PC-3 (cell line): Measurements from ENCODE around the gene HHAT. TPM values are rescaled to one million over a fixed set of nuclear protein-coding genes. Genes with fewer than 3 reads are reported as not detected.

ENCODE experiments used
- ATAC-seq: fragments of 200-7000 bp; cut with Tn5 transposase; 2 replicates; pipeline ENCODE4 v1.9.1; 2020; ENCODE audit warnings: mild to moderate bottlenecking, moderate library complexity
- BruUV-seq: library from RNA; stranded (reverse); fragments of 400-500 nt; replicated peaks from 2 replicates; lab custom pipeline; 2021; lab: Mats Ljungman, UMichigan
- CTCF ChIA-PET: fragments of 300-600 bp; sonication (Branson Sonifier 250); formaldehyde crosslinking; loops from one replicate; lab custom pipeline; 2022; ENCODE audit warnings: antibody characterized with exemption; lab: Charles Lee
- POLR2A ChIA-PET: fragments of 300-600 bp; sonication (Branson Sonifier 250); formaldehyde crosslinking; loops from one replicate; lab custom pipeline; 2022; ENCODE audit warnings: antibody characterized with exemption; ENCODE audit not compliant: unreplicated experiment; lab: Charles Lee
- DNase-seq: peaks from one replicate; pipeline ENCODE4 v3.0.0-alpha.2; 2015
- H2AFZ ChIP-seq: fragments of 300-600 bp; sonication (generic); 2 replicates; pipeline ENCODE4 v1.6.0; 2016; ENCODE audit warnings: antibody characterized with exemption, low read length
- H3F3A ChIP-seq: fragments of 300-600 bp; sonication (generic); one replicate; pipeline ENCODE4 v1.6.0; 2017; ENCODE audit warnings: antibody characterized with exemption, low read length, control low read depth, mild to moderate bottlenecking; ENCODE audit not compliant: unreplicated experiment
- H3K27ac ChIP-seq: fragments of 300-600 bp; sonication (generic); 2 replicates; pipeline ENCODE4 v1.5.1; 2016; ENCODE audit warnings: mild to moderate bottlenecking, low read length
- H3K27me3 ChIP-seq: fragments of 300-600 bp; sonication (generic); 2 replicates; pipeline ENCODE4 v1.6.1; 2016; ENCODE audit warnings: low read length, mixed read lengths
- H3K36me3 ChIP-seq: fragments of 300-600 bp; sonication (generic); 2 replicates; pipeline ENCODE4 v1.6.1; 2016; ENCODE audit warnings: low read depth, mixed run types, low read length, mixed read lengths
- H3K4me1 ChIP-seq: fragments of 300-600 bp; sonication (generic); 2 replicates; pipeline ENCODE4 v1.5.1; 2016; ENCODE audit warnings: low read length; ENCODE audit not compliant: insufficient read depth
- H3K4me2 ChIP-seq: fragments of 300-600 bp; sonication (generic); 2 replicates; pipeline ENCODE4 v1.6.0; 2016; ENCODE audit warnings: low read length
- H3K4me3 ChIP-seq: fragments of 300-600 bp; sonication (generic); 2 replicates; pipeline ENCODE4 v1.5.1; 2016; ENCODE audit warnings: mild to moderate bottlenecking, low read length, mixed read lengths
- H3K79me2 ChIP-seq: fragments of 300-600 bp; sonication (generic); 2 replicates; pipeline ENCODE4 v1.6.1; 2017; ENCODE audit warnings: low read length, mixed read lengths
- H3K9ac ChIP-seq: fragments of 300-600 bp; sonication (generic); 2 replicates; pipeline ENCODE4 v1.6.0; 2016; ENCODE audit warnings: mild to moderate bottlenecking, low read length
- H3K9me2 ChIP-seq: fragments of 300-600 bp; sonication (generic); replicated peaks from 2 replicates; pipeline ENCODE4 v1.6.1; 2016; ENCODE audit warnings: mixed run types, low read length, mixed read lengths
- H3K9me3 ChIP-seq: fragments of 300-600 bp; sonication (generic); 2 replicates; pipeline ENCODE4 v1.6.1; 2016; ENCODE audit warnings: low read length, mixed read lengths
- H4K20me1 ChIP-seq: fragments of 300-600 bp; sonication (generic); 2 replicates; pipeline ENCODE4 v1.6.1; 2016; ENCODE audit warnings: low read length, mixed read lengths
- EZH2 ChIP-seq: fragments of 300-600 bp; sonication (generic); IDR thresholded peaks from one replicate; pipeline ENCODE4 v1.6.1; 2017; ENCODE audit warnings: antibody characterized with exemption, mild to moderate bottlenecking, low read length; ENCODE audit not compliant: unreplicated experiment
- EZH2phosphoT487 ChIP-seq: fragments of 300-600 bp; sonication (generic); IDR thresholded peaks from 2 replicates; pipeline ENCODE4 v1.6.1; 2018; ENCODE audit warnings: mild to moderate bottlenecking, antibody characterized with exemption, low read length, borderline replicate concordance
- intact Hi-C: fragments of 100-400 bp; cut with micrococcal nuclease; formaldehyde crosslinking; loops from 2 replicates; pipeline ENCODE4 v1.9.0; 2023
- total RNA-seq: library from RNA; depleted of rRNA; stranded (reverse); fragments of >200 nt; gene quantifications from 2 replicates; pipeline ENCODE4 v1.2.3, GENCODE V29; 2014
- TF ChIP-seq, protein P1 (sequence below): fragments of 300-600 bp; sonication (generic); conservative IDR thresholded peaks from 2 replicates; pipeline ENCODE4 v1.5.1; 2017; ENCODE audit warnings: antibody characterized with exemption, low read depth, mild to moderate bottlenecking, low read length

The HHAT gene
- total RNA-seq, 1 experiment from 2014 or later, result 3.4 TPM

GRCh38 chr1:210358626-210359025, 29.9 kb downstream of the HHAT start:
- no TSS peak for BruUV-seq
- no peak for DNase-seq

GRCh38 chr1:210359255-210359654, 30.6 kb downstream of the HHAT start:
- BruUV-seq, result no TSS peak
- Histone ChIP-seq H3K36me3 (no peaks in the 10 kb centered on the region), H3K4me1 (peaks cover 5% of the 10 kb centered on the region; the same call in 1 of the 2 replicates), H3K27me3 (no peaks in the 10 kb centered on the region), H3K4me2 (no peak overlapping the region), H3K4me3 (no peak overlapping the region), H3K9me2 (no peaks in the 10 kb centered on the region), H3F3A (no peaks in the 10 kb centered on the region), H3K27ac (no peak overlapping the region), H4K20me1 (no peaks in the 10 kb centered on the region), H3K9me3 (no peaks in the 10 kb centered on the region), H2AFZ (no peak overlapping the region), H3K79me2 (no peaks in the 10 kb centered on the region), H3K9ac (no peak overlapping the region)
- TF ChIP-seq EZH2phosphoT487 (no peak), EZH2 (no peak)
- TF ChIP-seq, protein P1, sequence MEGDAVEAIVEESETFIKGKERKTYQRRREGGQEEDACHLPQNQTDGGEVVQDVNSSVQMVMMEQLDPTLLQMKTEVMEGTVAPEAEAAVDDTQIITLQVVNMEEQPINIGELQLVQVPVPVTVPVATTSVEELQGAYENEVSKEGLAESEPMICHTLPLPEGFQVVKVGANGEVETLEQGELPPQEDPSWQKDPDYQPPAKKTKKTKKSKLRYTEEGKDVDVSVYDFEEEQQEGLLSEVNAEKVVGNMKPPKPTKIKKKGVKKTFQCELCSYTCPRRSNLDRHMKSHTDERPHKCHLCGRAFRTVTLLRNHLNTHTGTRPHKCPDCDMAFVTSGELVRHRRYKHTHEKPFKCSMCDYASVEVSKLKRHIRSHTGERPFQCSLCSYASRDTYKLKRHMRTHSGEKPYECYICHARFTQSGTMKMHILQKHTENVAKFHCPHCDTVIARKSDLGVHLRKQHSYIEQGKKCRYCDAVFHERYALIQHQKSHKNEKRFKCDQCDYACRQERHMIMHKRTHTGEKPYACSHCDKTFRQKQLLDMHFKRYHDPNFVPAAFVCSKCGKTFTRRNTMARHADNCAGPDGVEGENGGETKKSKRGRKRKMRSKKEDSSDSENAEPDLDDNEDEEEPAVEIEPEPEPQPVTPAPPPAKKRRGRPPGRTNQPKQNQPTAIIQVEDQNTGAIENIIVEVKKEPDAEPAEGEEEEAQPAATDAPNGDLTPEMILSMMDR, result no peak
- ChIA-PET POLR2A (interaction anchor here (0.5 kb wide), 1 partner anchor 15 kb away, joined by 3 read pairs; no protein-coding TSS in a partner anchor), CTCF (no interaction called here)
- DNase-seq (no peak), ATAC-seq (no peak)
- intact Hi-C loops, result no loop called here

More at GRCh38 chr1:210358626-210359025, 29.9 kb downstream of the HHAT start:
- no peaks in the 10 kb centered on the region for H3K27me3 ChIP-seq
- H3K9me2 ChIP-seq, result no peaks in the 10 kb centered on the region
- no peaks in the 10 kb centered on the region for H3F3A ChIP-seq
- no peak overlapping the region for H3K9ac ChIP-seq
- no peaks in the 10 kb centered on the region for H4K20me1 ChIP-seq
- H2AFZ ChIP-seq, result no peak overlapping the region
- POLR2A ChIA-PET, result no interaction called here
- H3K36me3 ChIP-seq, result no peaks in the 10 kb centered on the region
- ATAC-seq, result no peak
- H3K79me2 ChIP-seq, result no peaks in the 10 kb centered on the region
- H3K4me2 ChIP-seq, result no peak overlapping the region
- peaks cover 5% of the 10 kb centered on the region; the same call in 1 of the 2 replicates for H3K4me1 ChIP-seq
- no peak overlapping the region for H3K27ac ChIP-seq
- no peak overlapping the region for H3K4me3 ChIP-seq
- H3K9me3 ChIP-seq, result no peaks in the 10 kb centered on the region
- CTCF ChIA-PET, result no interaction called here
- no peak for TF ChIP-seq EZH2
- TF ChIP-seq, protein P1, result no peak
- TF ChIP-seq EZH2phosphoT487, result no peak
- intact Hi-C loops, result no loop called here

DNA sequence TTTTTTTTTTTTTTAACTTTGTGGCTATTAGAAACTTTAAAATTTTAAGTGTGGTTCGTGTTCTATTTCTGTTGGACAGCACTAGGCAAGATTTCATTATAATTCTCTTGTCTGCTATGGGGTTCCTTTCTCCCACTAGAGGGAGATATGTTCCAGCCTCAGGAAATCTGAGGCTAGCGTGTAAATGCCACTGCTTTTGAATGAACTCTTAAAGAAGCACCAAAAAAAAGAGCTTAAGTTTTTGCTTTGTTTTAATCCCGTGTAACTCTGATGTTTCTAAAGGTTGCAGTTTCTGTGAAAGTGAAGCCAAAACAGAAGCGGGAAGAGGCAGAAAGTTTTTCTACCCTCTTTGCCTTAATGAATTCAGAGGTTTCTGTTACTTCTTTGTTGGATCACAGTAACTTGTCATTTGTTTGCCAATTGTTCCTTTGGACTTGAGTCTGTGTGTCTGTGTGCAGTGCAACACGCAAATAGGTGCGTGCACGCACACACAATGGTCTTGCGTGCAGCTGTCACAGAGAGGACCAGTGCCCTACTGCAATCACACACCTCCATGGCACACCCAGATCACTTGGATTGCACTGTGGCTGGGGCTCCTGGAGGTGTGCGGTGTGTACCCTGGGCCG, 32.3 kb downstream of the HHAT start:
- POLR2A ChIA-PET, result no interaction called here
- H3K27ac ChIP-seq, result no peak overlapping the region
- intact Hi-C loops, result loop anchor here (1.0 to 2.0 kb wide), 2 partner anchors 26 to 39 kb away; no protein-coding TSS in a partner anchor
- H3K79me2 ChIP-seq, result no peaks in the 10 kb centered on the region
- peaks cover 5% of the 10 kb centered on the region; the same call in 1 of the 2 replicates for H3K4me1 ChIP-seq
- CTCF ChIA-PET, result interaction anchor here (0.6 to 1.3 kb wide), 15 partner anchors 8 to 841 kb away, joined by 3 to 22 read pairs (median 4); no protein-coding TSS in a partner anchor
- H3K4me2 ChIP-seq, result peak overlapping the region; percentile 43; the same call in 1 of the 2 replicates
- no peaks in the 10 kb centered on the region for H3K9me3 ChIP-seq
- no peak overlapping the region for H3K9ac ChIP-seq
- H4K20me1 ChIP-seq, result no peaks in the 10 kb centered on the region
- TF ChIP-seq EZH2phosphoT487, result no peak
- no peak for TF ChIP-seq EZH2
- TF ChIP-seq, protein P1, result peak; percentile 82
- BruUV-seq, result no TSS peak
- no peaks in the 10 kb centered on the region for H3K36me3 ChIP-seq
- H3F3A ChIP-seq, result no peaks in the 10 kb centered on the region
- no peak overlapping the region for H3K4me3 ChIP-seq
- H3K9me2 ChIP-seq, result no peaks in the 10 kb centered on the region
- peak overlapping the region; percentile 60 for H2AFZ ChIP-seq
- no peaks in the 10 kb centered on the region for H3K27me3 ChIP-seq
- DNase-seq (peak; percentile 77), ATAC-seq (peak; percentile 98)
